Right forelimb (tissue), 1 donor: Measurements from ENCODE around the gene PCDHA12.
A peak's percentile ranks its signal among the peaks of the same experiment; 100 is the strongest.
"Not testable (repeated sequence)": the region's sequence is repeated elsewhere in the genome, so short reads cannot be mapped to it uniquely, and the experiment has no call there.

Source experiments
- DNase-seq: peaks from one replicate; pipeline ENCODE4 v3.0.0-alpha.2; 2018

PCDHA12 gene

DNA sequence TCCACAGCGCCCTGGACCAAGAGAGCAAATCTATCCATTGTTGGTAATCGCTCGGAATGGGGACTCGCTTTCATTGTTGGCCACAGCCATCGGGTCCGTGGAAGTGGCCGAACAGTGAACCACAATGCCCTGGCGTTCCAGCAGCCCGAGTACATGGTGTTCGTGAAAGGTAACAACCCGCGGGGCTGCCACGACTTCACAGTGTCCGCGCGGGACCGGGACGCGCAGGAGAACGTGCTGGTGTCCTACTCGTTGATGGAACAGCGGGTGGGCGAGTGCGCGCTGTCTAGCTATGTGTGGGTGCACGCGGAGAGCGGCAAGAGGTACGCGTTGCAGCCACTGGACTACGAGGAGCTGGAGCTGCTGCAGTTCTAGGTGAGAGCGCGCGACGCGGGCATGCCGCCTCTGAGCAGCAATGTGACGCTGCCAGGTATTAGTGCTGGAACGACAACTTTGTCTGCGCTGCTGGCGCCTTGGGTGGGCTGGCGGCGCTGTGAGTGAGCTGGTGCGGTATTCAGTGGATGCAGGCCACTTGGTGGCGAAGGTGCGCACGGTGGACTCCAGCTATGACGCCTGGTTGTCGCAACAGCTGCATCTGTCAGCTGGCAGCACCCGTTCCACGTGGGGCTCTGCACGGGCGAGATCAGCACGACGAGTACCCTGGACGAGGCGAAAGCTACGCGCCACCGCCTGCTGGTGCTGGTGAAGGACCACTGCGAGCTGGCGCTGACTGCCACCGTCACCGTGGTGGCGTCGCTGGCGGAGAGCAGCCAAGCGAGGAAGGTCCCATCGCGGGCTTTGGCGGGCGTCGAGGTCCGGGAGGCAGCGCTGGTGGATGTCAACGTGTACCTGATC lies 12.4 kb upstream of the PCDHA12 start:
- no peak for DNase-seq

DNA sequence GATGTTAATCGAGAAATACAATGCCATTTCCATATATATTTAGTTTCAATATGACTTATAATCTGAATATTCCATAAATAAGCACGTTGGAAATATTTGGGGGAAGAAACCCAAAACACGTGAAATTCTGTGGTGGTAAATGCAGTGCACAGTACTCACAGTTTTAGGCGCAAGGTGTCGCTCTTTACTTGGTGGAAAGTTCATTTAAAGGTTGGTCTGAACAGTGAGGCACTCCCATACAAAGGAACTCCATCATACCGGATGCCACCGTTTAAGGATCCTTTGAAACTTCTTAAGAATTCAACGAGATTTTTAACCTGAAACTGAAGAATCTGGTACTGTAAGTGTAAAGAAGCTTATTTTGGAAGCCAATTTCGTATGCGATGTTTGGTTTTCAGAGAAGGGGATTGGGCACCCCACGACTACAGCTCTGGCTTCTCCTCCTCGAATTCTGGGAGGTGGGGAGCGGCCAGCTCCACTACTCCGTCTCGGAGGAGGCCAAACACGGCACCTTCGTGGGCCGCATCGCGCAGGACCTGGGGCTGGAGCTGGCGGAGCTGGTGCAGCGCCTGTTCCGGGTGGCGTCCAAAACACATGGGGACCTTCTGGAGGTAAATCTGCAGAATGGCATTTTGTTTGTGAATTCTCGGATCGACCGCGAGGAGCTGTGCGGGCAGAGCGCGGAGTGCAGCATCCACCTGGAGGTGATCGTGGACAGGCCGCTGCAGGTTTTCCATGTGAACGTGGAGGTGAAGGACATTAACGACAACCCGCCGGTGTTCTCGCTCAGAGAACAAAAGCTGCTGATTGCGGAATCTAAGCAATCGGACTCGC lies 6.2 kb upstream of the PCDHA12 start, which contains the start of gene PCDHA11:
PCDHA11 (plus strand) TSS at position 237 of the 834 bp plus-strand sequence; CDS start at position 384, 147 bp downstream.
- DNase-seq: no peak

DNA sequence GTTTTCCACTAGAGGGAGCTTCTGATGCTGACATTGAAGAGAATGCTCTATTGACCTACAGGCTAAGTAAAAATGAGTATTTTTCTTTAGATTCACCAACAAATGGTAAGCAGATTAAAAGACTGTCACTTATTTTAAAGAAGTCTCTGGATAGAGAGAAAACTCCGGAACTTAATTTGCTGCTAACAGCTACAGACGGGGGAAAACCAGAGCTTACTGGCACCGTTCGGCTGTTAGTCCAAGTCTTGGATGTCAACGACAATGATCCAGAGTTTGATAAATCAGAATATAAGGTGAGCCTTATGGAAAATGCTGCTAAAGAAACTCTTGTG lies 5.6 kb upstream of the PCDHA12 start:
- DNase-seq: no peak

DNA sequence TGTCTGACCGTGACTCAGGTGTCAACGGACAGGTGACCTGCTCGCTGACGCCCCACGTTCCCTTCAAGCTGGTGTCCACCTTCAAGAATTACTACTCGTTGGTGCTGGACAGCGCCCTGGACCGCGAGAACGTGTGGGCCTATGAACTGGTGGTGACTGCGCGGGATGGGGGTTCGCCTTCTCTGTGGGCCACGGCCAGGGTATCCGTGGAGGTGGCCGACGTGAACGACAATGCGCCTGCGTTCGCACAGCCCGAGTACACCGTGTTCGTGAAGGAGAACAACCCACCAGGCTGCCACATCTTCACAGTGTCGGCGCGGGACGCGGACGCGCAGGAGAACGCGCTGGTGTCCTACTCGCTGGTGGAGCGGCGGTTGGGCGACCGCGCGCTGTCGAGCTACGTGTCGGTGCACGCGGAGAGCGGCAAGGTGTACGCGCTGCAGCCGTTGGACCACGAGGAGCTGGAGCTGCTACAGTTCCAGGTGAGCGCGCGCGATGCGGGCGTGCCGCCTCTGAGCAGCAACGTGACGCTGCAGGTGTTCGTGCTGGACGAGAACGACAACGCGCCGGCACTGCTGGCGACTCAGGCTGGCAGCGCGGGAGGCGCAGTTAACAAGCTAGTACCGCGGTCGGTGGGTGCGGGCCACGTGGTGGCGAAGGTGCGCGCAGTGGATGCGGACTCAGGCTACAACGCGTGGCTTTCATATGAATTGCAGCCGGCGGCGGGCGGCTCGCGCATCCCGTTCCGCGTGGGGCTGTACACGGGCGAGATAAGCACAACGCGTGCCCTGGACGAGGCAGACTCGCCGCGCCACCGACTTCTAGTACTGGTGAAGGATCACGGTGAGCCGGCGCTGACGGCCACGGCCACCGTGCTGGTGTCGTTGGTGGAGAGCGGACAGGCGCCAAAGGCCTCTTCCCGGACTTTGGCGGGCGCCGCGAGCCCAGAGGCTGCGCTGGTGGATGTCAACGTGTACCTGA lies 4.6 kb upstream of the PCDHA12 start:
- DNase-seq: no peak

DNA sequence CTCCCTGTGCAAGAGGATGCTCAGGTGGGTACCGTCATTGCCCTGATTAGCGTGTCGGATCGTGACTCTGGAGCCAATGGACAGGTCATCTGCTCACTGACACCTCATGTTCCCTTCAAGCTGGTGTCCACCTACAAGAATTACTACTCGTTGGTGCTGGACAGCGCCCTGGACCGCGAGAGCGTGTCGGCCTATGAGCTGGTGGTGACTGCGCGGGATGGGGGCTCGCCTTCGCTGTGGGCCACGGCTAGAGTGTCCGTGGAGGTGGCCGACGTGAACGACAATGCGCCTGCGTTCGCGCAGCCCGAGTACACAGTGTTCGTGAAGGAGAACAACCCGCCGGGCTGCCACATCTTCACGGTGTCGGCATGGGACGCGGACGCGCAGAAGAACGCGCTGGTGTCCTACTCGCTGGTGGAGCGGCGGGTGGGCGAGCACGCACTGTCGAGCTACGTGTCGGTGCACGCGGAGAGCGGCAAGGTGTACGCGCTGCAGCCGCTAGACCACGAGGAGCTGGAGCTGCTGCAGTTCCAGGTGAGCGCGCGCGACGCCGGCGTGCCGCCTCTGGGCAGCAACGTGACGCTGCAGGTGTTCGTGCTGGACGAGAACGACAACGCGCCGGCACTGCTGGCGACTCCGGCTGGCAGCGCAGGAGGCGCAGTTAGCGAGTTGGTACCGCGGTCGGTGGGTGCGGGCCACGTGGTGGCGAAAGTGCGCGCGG lies 1.6 kb downstream of the PCDHA12 start:
- not testable (repeated sequence) for DNase-seq

DNA sequence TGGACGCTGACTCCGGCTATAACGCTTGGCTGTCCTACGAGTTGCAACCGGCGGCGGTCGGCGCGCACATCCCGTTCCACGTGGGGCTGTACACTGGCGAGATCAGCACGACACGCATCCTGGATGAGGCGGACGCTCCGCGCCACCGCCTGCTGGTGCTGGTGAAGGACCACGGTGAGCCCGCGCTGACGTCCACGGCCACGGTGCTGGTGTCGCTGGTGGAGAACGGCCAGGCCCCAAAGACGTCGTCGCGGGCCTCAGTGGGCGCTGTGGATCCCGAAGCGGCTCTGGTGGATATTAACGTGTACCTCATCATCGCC lies 2.1 kb downstream of the PCDHA12 start:
- no peak for DNase-seq

DNA sequence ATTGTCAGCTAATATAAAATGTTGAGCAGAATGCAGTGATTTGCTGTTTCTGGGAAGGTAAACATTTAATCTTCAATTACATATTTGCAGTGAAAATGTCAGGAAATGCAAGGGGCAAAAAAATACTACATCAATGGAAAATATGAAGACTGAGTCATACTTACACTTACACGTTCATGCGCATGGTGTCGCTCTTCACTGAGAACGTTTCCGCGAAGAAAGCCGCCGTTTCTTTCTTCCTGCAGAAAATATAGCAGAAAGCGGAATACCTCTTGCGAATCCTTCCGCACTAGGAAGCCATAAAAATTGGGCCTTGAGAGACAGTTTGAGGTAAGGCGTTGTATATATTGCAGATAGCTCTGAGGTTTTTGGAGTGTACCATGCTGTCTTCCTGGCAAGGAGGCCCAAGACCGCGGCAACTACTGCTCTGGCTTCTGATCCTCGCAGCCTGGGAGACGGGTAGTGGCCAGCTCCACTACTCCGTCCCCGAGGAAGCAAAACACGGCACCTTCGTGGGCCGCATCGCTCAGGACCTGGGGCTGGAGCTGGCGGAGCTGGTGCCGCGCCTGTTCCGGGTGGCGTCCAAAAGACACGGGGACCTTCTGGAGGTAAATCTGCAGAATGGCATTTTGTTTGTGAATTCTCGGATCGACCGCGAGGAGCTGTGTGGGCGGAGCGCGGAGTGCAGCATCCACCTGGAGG lies 6.9 kb downstream of the PCDHA12 start, which contains the start of gene PCDHA13:
PCDHA13 (plus strand) TSS at position 236 of the 702 bp plus-strand sequence; CDS start at position 381, 145 bp downstream.
- DNase-seq: no peak

DNA sequence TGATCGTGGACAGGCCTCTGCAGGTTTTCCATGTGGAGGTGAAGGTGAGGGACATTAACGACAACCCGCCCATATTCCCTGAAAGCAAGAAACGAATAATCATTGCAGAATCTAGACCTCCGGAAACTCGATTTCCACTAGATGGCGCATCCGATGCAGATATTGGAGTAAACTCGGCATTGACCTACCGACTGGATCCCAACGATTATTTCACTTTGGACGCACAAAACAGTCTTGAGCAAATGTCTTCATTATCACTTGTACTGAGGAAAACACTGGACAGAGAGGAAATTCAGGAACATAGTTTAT lies 7.4 kb downstream of the PCDHA12 start:
- no peak for DNase-seq

DNA sequence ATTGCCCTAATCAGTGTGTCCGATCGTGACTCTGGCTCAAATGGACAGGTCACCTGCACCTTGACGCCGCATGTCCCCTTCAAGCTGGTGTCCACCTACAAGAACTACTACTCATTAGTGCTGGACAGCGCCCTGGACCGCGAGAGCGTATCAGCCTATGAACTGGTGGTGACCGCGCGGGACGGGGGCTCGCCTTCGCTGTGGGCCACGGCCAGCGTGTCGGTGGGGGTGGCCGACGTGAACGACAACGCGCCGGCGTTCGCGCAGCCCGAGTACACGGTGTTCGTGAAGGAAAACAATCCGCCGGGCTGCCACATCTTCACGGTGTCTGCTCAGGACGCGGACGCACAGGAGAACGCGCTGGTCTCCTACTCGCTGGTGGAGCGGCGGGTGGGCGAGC lies 8.3 kb downstream of the PCDHA12 start:
- DNase-seq: no peak

DNA sequence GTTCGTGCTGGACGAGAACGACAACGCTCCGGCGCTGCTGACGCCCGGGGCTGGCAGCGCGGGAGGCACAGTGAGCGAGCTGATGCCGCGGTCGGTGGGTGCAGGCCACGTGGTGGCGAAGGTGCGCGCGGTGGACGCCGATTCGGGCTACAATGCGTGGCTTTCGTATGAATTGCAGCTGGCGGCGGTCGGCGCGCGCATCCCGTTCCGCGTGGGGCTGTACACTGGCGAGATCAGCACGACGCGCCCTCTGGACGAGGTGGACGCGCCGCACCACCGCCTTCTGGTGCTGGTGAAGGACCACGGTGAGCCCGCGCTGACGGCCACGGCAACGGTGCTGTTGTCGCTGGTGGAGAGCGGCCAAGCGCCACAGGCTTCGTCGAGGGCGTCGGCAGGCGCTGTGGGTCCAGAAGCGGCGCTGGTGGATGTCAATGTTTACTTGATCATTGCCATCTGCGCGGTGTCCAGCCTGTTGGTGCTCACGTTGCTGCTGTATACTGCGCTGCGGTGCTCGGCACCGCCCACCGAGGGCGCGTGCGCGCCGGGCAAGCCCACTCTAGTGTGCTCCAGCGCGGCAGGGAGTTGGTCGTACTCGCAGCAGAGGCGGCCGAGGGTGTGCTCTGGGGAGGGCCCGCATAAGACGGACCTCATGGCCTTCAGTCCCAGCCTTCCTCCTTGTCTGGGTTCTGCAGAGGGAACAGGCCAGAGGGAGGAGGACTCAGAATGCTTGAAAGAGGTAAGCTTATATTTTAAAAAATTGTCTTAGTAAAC lies 9.0 kb downstream of the PCDHA12 start:
- no peak for DNase-seq

DNA sequence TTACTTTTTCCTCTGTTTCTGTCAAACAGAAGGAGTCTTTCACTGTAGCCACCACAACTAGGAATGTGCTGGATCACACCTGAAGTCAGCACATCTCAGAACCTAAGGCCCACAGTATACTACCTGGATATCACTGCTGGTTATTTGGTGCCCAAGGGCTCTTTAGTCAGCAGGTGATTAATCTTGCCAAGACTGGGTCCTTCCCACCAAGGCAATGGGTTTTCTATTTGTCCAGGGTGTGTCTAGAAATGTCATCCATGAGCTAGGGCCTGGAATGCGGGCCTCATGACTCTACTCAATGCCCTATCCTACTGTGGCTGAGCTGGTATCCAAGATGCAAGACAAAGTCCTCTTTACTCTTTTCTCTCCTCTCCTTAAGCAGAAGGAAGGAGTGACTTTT lies 41.2 kb downstream of the PCDHA12 start:
- no peak for DNase-seq

DNA sequence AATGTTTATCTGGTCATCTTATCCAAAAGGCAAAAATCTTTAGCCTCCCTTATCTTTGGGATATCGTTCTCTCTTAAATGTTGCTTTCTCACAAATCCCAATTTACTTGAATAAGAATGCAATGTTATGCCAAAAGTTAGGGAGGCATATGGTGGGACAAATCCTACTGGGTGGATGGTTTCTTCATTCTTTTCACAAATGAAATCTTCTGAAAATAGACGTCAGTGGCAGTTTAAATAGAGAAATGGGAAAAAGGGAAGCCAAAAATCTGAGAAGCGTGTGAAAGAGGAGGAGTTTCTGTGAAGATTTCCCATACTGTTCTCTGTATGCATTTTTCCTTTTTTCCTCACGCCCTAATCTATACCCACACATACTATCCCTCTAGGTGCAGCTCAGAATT lies 48.5 kb downstream of the PCDHA12 start:
- no peak for DNase-seq

DNA sequence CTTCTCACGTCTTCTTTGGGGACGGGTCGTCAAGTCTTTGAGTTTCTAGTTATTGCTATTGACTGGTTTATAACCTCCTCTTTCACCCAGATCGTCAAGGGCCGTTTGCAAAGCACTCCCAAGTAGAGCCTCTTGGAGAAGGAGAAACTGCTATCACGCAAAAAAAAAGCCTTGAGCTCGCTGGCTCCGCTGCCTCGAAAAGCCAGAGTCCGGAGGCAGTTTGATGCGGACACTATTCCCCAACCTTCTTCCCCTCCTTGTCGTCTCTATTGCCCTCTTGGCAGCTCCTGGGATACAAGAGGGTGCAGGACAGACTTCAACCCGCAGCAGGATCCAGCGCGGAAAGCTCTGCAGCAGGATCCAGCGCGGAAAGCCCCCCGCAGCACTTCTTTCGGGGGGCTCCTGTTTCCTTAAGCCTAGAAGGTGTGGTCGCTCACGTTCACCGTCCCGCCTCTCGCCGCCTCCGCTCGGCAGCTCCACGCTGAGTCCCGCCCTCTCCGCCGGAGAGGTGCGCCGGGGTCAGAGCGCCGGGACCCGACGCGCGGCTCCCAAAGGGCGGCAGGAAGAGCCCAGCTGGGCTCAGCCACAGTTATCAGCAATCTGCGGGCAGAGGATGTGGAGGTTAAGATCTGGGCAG lies 50.8 kb downstream of the PCDHA12 start, which contains the start of gene PCDHAC1:
PCDHAC1 (plus strand) TSS at position 494 of the 637 bp plus-strand sequence. CDS start 594 bp downstream, outside the sequence.
- DNase-seq: no peak

DNA sequence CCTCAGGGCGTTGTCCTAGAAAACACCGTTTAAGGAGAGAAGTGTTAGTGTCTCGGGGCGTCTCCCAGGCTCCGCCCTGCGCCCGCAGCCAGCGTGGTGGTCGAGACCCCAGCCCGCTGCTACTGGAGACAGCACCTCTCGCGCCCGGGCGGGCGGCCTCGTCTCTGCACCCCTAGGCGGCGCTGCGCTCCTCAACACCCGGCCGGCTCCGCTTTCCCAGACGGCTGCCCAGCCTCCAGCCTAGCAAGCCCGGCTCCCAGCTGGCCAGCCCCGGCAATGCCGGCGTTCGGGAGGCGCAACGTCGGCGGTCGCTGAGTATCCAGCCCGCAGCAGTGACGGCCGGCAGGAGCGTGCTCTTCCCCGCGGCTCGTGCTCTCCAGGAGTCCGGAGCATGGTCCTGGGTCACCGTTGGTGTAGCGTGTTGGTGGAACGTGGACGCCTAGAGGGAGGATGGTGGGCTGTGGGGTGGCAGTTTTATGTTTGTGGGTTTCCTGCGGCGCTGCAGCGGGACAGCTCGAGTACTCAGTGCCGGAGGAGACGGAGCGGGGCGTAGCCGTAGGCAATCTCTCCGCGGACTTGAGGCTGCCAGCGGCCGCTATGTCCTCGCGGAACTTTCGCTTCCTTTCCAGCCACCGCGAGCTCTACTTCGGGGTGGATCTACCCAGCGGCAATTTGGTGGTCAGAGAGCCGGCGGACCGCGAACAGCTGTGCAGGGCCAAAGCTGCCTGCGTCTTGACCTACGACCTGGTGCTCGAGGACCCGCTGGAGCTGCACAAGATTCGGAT lies 51.5 kb downstream of the PCDHA12 start:
- peak; percentile 86 for DNase-seq

DNA sequence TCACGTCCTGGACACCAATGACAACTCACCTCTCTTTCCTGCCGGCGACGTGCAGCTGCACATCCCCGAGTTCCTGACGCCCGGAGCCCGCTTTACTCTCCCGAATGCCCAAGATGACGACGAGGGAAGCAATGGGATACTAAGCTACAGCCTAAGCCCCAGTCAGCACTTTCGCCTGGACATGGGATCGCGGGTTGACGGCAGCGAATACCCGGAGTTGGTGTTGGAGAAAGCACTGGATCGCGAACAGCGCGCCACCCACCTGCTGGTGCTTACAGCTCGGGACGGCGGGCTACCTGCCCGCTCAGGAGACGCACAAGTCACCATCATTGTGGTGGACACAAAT lies 52.1 kb downstream of the PCDHA12 start:
- no peak for DNase-seq
